Esophagus (tissue), 2 donors: ENCODE data around the gene CHAMP1. TPM values are rescaled to one million over a fixed set of nuclear protein-coding genes. Genes with fewer than 3 reads are reported as not detected.
"Not testable (repeated sequence)": the region's sequence is repeated elsewhere in the genome, so short reads cannot be mapped to it uniquely, and the experiment has no call there.

Source experiments
- H3K27ac ChIP-seq, 2 donors: one replicate each; pipeline ENCODE4 v1.5.1; 2013; ENCODE audit warnings: low read depth in 2 of 2, mild to moderate bottlenecking in 2 of 2, inconsistent platforms in 1 of 2, low read length in 1 of 2, moderate library complexity in 1 of 2
- H3K27me3 ChIP-seq, 2 donors: one replicate each; pipeline ENCODE4 v1.6.1; 2013; ENCODE audit warnings: low read length in 2 of 2, control low read depth in 1 of 2, mild to moderate bottlenecking in 1 of 2; ENCODE audit not compliant: insufficient read depth in 2 of 2, control insufficient read depth in 1 of 2
- H3K36me3 ChIP-seq, 2 donors: one replicate each; pipeline ENCODE4 v1.6.1; 2013; ENCODE audit warnings: low read length in 1 of 2; ENCODE audit not compliant: control insufficient read depth in 2 of 2, insufficient read depth in 2 of 2
- H3K4me1 ChIP-seq, 2 donors: one replicate each; pipeline ENCODE4 v1.6.1; 2013; ENCODE audit warnings: low read length in 1 of 2; ENCODE audit not compliant: control insufficient read depth in 2 of 2, insufficient read depth in 2 of 2
- H3K4me3 ChIP-seq, 2 donors: one replicate each; pipeline ENCODE4 v1.5.1; 2013; ENCODE audit warnings: low read length in 2 of 2, mild to moderate bottlenecking in 2 of 2, low read depth in 1 of 2, moderate library complexity in 1 of 2
- H3K9me3 ChIP-seq, 2 donors: one replicate each; pipeline ENCODE4 v1.6.1; 2013; ENCODE audit warnings: mild to moderate bottlenecking in 2 of 2, low read depth in 1 of 2, low read length in 1 of 2, moderate library complexity in 1 of 2; ENCODE audit not compliant: control insufficient read depth in 2 of 2, insufficient read depth in 1 of 2
- WGBS, 2 donors: extraction: QIAGEN DNeasy Blood & Tissue Kit; methylation state at CpG; one replicate each; pipeline ENCODE4 v1.1.7; 2013; 5-methylcytosine and 5-hydroxymethylcytosine counted together
- polyA plus RNA-seq, 2 donors: library from polyadenylated mRNA; stranded (reverse); fragments of 200-250 nt; gene quantifications; one replicate each; pipeline ENCODE4 v1.2.3, GENCODE V29; 2013
- donor health status: healthy with polysubstance abuse.
- donor health status: Bipolar disorder and iron deficiency.

Gene CHAMP1
- polyA plus RNA-seq, 2 donors = 2.9 to 4.4 TPM

DNA sequence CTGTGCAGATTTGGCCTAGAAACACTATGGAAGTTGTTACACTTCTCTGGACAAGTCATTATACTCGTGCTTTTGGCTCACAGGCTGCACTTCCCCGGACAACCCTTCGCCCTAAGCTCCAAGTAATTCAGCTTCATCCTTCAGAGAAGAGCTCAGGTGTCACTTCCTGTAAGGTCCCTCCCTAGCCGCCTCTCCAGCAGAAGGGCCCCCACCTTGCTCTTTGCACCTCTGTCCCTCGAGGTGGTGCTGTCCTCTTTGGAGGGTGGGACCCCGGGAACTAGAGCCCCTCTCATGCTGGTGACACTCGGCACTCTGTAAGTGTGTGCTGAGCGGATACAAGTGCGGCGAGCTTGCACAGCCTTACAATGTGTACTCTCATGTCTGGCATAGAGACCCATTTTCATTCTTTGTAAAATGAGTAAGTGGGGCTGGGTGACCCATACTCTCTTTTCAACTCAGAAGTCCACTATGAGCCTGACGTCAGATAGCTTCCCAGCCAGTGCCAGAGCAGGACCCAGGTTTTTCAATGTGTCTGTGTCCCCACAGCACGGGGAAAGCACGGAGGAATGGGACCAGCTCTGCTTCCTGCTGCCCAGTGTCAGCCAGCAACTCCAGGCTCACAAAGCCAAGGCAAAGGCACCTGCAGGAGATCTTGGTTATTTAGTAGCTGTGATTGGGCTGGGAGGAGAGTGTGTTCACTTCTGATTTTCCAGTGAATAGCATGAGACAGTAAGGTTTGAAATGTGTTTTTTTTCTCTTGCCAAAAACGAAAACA is 26.9 kb downstream of the CHAMP1 start:
- Histone ChIP-seq H3K27me3 (no peaks in the 10 kb centered on the region), H3K27ac (no peak overlapping the region), H3K4me1 (no peaks in the 10 kb centered on the region), H3K4me3 (no peak overlapping the region), H3K36me3 (no peaks in the 10 kb centered on the region), H3K9me3 (no peaks in the 10 kb centered on the region)
- 73 to 74% methylated on average over 14 of the region's 14 CpGs for WGBS, 2 donors

- H3K4me3 ChIP-seq, H3K27ac ChIP-seq, H3K27me3 ChIP-seq, H3K9me3 ChIP-seq, H3K4me1 ChIP-seq, H3K36me3 ChIP-seq: not testable (repeated sequence)
- 65 to 67% methylated on average over 3 of the region's 3 CpGs for WGBS, 2 donors
Observed at GRCh38 chr13:114347256-114347655, 33.0 kb downstream of the CHAMP1 start.

DNA sequence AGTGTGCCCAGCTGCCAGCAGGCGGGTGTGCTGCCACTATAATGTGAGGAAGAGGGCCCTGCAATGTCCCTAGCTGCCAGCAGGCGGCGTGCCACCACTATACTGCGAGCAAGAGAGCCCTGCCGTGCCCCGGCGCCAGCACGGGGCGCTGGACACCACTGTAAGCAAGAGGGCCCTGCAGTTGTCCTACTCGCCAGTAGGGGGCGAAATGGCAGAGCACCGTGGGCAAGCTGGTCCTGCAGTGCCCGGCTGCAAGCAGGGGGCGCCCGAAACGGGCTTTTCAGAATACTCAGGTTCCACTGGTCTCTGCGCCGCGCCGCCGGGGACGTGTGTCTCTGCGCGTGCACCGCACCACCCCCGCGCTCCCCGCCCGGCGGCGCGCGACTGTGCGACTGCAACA is 38.5 kb downstream of the CHAMP1 start:
- not testable (repeated sequence) for H3K36me3 ChIP-seq, H3K27me3 ChIP-seq, H3K4me3 ChIP-seq, H3K27ac ChIP-seq, H3K9me3 ChIP-seq, H3K4me1 ChIP-seq
- WGBS, 2 donors = 76 to 83% methylated on average over 31 to 34 of the region's 34 CpGs

DNA sequence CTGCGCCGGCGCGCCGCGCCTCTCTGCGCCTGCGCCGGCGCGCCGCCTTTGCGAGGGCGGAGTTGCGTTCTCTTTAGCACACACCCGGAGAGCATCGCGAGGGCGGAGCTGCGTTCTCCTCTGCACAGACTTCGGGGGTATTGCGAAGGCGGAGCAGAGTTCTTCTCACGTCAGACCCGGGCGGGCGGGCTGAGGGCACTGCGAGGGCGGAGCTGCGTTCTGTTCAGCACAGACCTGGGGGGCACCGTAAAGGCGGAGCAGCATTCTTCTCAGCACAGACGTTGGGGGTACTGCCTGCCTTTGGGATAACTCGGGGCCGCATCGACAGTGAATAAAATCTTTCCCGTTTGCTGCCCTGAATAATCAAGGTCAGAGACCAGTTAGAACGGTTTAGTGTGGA is 39.1 kb downstream of the CHAMP1 start:
- WGBS, 2 donors = 84 to 87% methylated on average over 34 to 38 of the region's 38 CpGs
- H3K4me3 ChIP-seq = not testable (repeated sequence)

More for the DNA sequence above, 39.1 kb downstream of the CHAMP1 start:
- not testable (repeated sequence) for H3K27ac ChIP-seq, H3K27me3 ChIP-seq, H3K36me3 ChIP-seq, H3K4me1 ChIP-seq, H3K9me3 ChIP-seq

Other genes starting within 250 kb of the CHAMP1 start
- 1 to 10 TPM; 1.5 to 1.8 TPM for gene RASA3, start 181.9 kb upstream of the CHAMP1 start, polyA plus RNA-seq
- gene CFAP97D2, start 135.2 kb upstream of the CHAMP1 start, polyA plus RNA-seq = not detected
- 10 to 100 TPM; 33.4 to 36.1 TPM for gene CDC16, start 79.6 kb upstream of the CHAMP1 start, polyA plus RNA-seq
- gene UPF3A, start 32.9 kb upstream of the CHAMP1 start, polyA plus RNA-seq = 10 to 100 TPM; 32.1 to 43.1 TPM